Measurements from ENCODE around the gene DGKH. TPM values are rescaled to one million over a fixed set of nuclear protein-coding genes. Genes with fewer than 3 reads are reported as not detected.
A peak's percentile ranks its signal among the peaks of the same experiment; 100 is the strongest.
"Not testable (repeated sequence)": the region's sequence is repeated elsewhere in the genome, so short reads cannot be mapped to it uniquely, and the experiment has no call there.

DGKH gene
- total RNA-seq, 2 experiments from 2014 or later = 15.2 to 15.8 TPM

DNA sequence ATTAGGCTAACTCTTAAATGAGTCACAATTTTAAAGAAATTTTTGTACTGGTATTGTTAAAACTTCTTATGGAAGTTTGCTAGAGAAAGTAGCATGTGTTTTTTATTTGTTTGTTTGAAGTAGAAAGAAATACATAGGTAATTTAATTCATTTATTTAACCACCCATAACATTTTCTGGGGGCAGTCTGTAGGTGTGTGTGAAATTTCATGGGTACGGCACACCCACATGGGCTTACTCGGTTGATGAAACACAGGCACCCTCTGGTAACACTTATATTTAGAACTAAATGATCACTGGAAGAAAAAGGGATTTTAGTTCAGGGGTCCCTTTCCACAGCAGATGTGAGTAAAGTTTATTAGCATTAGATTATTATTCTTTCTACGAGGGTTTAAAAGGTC lies 88.1 kb downstream of the DGKH start:
- CTCF ChIA-PET = no interaction called here
- DNase-seq (no peak), ATAC-seq (no peak)
- peaks cover 20% of the 10 kb centered on the region for H3K36me3 Mint-ChIP-seq (ENCODE audit: low read depth)
- intact Hi-C loops (cut with micrococcal nuclease) = no loop called here
- TF ChIP-seq, protein P1, sequence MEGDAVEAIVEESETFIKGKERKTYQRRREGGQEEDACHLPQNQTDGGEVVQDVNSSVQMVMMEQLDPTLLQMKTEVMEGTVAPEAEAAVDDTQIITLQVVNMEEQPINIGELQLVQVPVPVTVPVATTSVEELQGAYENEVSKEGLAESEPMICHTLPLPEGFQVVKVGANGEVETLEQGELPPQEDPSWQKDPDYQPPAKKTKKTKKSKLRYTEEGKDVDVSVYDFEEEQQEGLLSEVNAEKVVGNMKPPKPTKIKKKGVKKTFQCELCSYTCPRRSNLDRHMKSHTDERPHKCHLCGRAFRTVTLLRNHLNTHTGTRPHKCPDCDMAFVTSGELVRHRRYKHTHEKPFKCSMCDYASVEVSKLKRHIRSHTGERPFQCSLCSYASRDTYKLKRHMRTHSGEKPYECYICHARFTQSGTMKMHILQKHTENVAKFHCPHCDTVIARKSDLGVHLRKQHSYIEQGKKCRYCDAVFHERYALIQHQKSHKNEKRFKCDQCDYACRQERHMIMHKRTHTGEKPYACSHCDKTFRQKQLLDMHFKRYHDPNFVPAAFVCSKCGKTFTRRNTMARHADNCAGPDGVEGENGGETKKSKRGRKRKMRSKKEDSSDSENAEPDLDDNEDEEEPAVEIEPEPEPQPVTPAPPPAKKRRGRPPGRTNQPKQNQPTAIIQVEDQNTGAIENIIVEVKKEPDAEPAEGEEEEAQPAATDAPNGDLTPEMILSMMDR (IDR thresholded peaks at IDR 0.05) = no peak
- H3K27ac Mint-ChIP-seq = no peak overlapping the region
- POLR2A ChIA-PET = no interaction called here
- H3K9me3 Mint-ChIP-seq = peaks cover 4% of the 10 kb centered on the region
- H3K4me3 Mint-ChIP-seq = no peak overlapping the region
- no peaks in the 10 kb centered on the region for H3K27me3 Mint-ChIP-seq
- H3K4me1 Mint-ChIP-seq (ENCODE audit: low read depth) = peaks cover 28% of the 10 kb centered on the region

DNA sequence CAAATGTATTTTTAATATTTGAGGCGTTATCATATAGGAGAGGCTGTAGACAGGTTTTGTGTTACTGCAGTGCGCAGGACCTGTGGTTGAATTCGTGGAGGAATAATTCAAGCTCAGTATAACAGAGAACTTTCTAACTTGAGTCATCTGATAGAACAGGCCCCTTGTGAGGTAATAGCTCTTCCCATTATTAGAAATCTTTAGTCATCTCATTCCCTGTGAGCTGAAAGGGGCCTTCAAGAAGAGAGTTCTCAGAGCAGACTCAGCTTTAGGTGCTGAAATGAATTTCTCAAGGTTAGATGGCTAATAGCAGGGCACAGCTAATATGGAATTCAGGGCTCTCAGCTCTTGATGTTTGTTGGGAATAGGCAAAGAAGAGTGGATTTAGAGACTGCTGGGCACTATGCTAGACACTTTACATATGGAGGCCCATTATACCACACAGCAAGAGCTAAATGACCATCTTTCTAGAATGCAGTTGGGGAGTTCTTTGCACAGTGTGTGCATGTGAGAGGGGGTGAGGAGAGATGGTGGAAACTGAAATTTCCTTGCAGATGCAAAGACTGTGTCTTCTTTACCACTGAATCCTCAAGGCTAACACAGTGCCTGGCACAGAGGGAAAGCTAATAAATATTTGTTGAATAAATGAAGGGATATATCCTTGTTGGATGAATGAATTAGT lies 89.5 kb downstream of the DGKH start:
- Mint-ChIP-seq H3K27me3 (no peaks in the 10 kb centered on the region), H3K4me1 (ENCODE audit: low read depth) (peaks cover 29% of the 10 kb centered on the region)
- CTCF ChIA-PET = interaction anchor here (0.9 to 1.3 kb wide), 4 partner anchors 9 to 27 kb away, joined by 3 to 5 read pairs (median 3); no protein-coding TSS in a partner anchor

DNA sequence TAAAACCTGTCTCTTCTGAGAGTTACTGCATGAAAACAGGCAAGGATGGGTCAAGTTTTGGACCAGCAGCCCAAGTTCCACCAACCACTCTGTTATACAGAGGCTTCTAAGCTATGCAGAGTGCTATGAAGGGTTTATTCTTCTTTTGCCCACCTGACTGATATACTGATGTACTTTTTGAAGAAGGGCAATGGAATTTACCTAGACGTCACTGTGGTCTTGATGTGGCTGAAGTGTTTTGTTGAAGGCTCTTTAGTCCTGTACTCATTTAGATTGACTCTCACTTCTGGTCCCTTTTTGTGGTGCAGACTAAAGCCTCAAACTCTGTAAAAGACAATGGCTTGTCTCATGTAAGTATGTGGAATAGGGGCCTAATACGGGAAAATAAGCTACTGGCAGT lies 92.0 kb downstream of the DGKH start:
- peaks cover 22% of the 10 kb centered on the region for H3K4me1 Mint-ChIP-seq (ENCODE audit: low read depth)
- ChIA-PET CTCF (no interaction called here), POLR2A (no interaction called here)
- no peaks in the 10 kb centered on the region for H3K27me3 Mint-ChIP-seq
- peak; percentile 41 for DNase-seq
- H3K9me3 Mint-ChIP-seq = peaks cover 4% of the 10 kb centered on the region
- peak; percentile 88 for ATAC-seq
- H3K4me3 Mint-ChIP-seq = no peak overlapping the region
- TF ChIP-seq, protein P1 (IDR thresholded peaks at IDR 0.05) = no peak
- H3K27ac Mint-ChIP-seq = no peak overlapping the region
- peaks cover 21% of the 10 kb centered on the region for H3K36me3 Mint-ChIP-seq (ENCODE audit: low read depth)
- intact Hi-C loops (cut with micrococcal nuclease) = no loop called here

More for the DNA sequence above, 89.5 kb downstream of the DGKH start:
- ATAC-seq = no peak
- Mint-ChIP-seq H3K9me3 (peaks cover 4% of the 10 kb centered on the region), H3K4me3 (no peak overlapping the region), H3K27ac (no peak overlapping the region), H3K36me3 (ENCODE audit: low read depth) (peaks cover 22% of the 10 kb centered on the region)
- TF ChIP-seq, protein P1 (IDR thresholded peaks at IDR 0.05) = no peak
- intact Hi-C loops (cut with micrococcal nuclease) = no loop called here
- no peak for DNase-seq
- POLR2A ChIA-PET = interaction anchor here (0.8 kb wide), 1 partner anchor 247 kb away, joined by 3 read pairs; no protein-coding TSS in a partner anchor

DNA sequence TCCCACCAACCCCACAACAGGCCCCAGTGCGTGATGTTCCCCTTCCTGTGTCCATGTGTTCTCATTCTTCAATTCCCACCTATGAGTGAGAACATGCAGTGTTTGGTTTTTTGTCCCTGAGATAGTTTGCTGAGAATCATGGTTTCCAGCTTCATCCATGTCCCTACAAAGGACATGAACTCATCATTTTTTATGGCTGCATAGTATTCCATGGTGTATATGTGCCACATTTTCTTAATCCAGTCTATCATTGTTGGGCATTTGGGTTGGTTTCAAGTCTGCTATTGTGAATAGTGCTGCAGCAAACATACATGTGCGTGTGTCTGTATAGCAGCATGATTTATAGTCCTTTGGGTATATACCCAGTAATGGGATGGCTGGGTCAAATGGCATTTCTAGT lies 92.6 kb downstream of the DGKH start:
- intact Hi-C loops (cut with micrococcal nuclease); H3K4me3 Mint-ChIP-seq; ATAC-seq; H3K27me3 Mint-ChIP-seq; DNase-seq; POLR2A ChIA-PET; H3K9me3 Mint-ChIP-seq; CTCF ChIA-PET: not testable (repeated sequence)
- Mint-ChIP-seq H3K27ac (peak overlapping the region; percentile 61), H3K36me3 (ENCODE audit: low read depth) (peaks cover 21% of the 10 kb centered on the region), H3K4me1 (ENCODE audit: low read depth) (peaks cover 22% of the 10 kb centered on the region)

DNA sequence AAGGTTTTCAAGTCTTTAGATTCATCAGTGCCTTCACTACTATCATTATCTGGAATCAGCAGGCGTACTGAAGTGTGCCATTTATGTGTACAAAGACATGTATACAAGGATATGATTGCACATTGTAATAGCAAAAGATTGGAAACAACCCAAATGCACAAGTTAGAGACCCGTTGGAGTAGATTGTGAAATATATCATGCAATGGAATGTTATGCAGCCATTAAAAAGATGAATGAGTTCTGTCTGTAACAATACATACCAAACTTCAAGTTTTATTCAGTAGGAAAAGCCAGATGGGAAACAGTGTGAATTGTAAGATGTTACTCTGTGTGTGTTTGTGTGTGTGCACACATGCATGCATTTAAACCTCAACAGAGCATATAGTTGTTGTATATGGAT lies 97.9 kb downstream of the DGKH start:
- no peak overlapping the region for H3K27ac Mint-ChIP-seq
- POLR2A ChIA-PET = no interaction called here
- peaks cover 9% of the 10 kb centered on the region for H3K36me3 Mint-ChIP-seq (ENCODE audit: low read depth)
- H3K4me3 Mint-ChIP-seq = no peak overlapping the region
- no peak for DNase-seq
- ATAC-seq = no peak
- peaks cover 31% of the 10 kb centered on the region for H3K4me1 Mint-ChIP-seq (ENCODE audit: low read depth)
- no peaks in the 10 kb centered on the region for H3K27me3 Mint-ChIP-seq
- CTCF ChIA-PET = no interaction called here
- intact Hi-C loops (cut with micrococcal nuclease) = no loop called here
- TF ChIP-seq, protein P1 (IDR thresholded peaks at IDR 0.05) = no peak
- peaks cover 2% of the 10 kb centered on the region for H3K9me3 Mint-ChIP-seq
